ENCODE data around the gene CTSA. TPM values are rescaled to one million over a fixed set of nuclear protein-coding genes. Genes with fewer than 3 reads are reported as not detected.

Gene CTSA
- total RNA-seq, 1 donor from 2014 or later = 69.0 TPM

DNA sequence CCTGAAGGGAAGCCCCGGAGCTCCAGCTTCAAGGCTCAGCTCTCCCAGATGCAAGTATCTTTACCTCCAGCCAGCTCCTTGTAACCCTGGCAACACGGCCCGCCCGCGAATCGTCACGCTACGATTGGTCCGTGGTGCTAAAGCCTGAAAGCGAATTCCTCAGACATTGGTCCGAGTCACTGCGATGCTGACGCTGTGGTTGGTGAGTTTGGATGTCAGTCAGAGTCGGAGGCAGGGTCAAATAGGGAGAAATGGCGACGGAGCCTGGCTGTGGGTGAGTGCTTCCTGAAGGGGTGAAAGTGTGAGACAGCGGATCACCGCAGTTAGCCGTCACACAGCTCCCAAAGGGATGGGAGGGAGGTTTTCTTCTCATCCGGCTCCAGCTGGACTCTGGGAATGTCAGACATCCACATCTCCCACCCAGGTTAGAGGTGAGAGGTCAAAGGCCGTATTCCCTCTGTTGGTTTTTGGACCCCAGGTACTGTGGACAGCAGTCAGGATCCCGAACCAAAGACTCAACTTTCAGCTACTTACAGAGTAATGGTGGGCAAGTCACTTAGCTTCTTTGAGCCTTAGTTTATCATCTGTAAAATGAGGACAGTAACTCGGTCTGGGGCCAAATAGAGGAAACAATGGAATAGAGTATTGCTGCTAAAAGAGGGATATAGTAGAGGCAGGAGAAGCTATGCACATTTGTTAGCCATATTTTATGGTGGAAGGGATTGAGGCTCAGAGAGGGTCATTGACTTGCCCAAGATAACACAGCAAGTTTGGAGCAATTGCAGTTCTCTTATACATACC, 9.9 kb upstream of the CTSA start, which contains the start of gene ZSWIM1:
ZSWIM1 (plus strand) TSS at position 240 of the 801 bp plus-strand sequence. CDS start 1,366 bp downstream, outside the sequence.
- Histone ChIP-seq H3K4me3 (ENCODE audit: insufficient read depth, low read depth, low read length) (peak within 1 kb of the TSS; percentile 92), H3K79me2 (ENCODE audit: insufficient read depth, low read length) (peaks cover 31% of the 10 kb centered on the region), H3K9me3 (ENCODE audit: insufficient read depth, low read depth, low read length) (no peaks in the 10 kb centered on the region), H3K9ac (ENCODE audit: low read length) (peak within 1 kb of the TSS; percentile 89), H2AFZ (ENCODE audit: low read depth, low read length) (peak within 1 kb of the TSS; percentile 72), H3K27me3 (ENCODE audit: insufficient read depth, low read length) (no peaks in the 10 kb centered on the region), H3K36me3 (ENCODE audit: insufficient read depth, low read length) (peaks cover 12% of the 10 kb centered on the region), H3K4me1 (ENCODE audit: insufficient read depth, low read length) (peaks cover 10% of the 10 kb centered on the region), H3K4me2 (ENCODE audit: low read length) (peak within 1 kb of the TSS; percentile 89), H4K20me1 (ENCODE audit: insufficient read depth, low read length) (peaks cover 17% of the 10 kb centered on the region), H3K27ac (ENCODE audit: low read depth, low read length) (peak within 1 kb of the TSS; percentile 73)
- peaks cover 18% of the 10 kb centered on the region for H3K4me1 Mint-ChIP-seq (ENCODE audit: low read depth, unreplicated experiment)
- peak within 1 kb of the TSS; percentile 83 for H3K27ac Mint-ChIP-seq (ENCODE audit: unreplicated experiment)
- H3K36me3 Mint-ChIP-seq (ENCODE audit: low read depth, unreplicated experiment) = peaks cover 19% of the 10 kb centered on the region
- FAIRE-seq (peak; percentile 81), DNase-seq (ENCODE audit: low read depth) (peak; percentile 96)
- no peaks in the 10 kb centered on the region for H3K27me3 Mint-ChIP-seq (ENCODE audit: low read depth, unreplicated experiment)
- H3K4me3 Mint-ChIP-seq (ENCODE audit: unreplicated experiment) = peak within 1 kb of the TSS; percentile 91
- H3K9me3 Mint-ChIP-seq (ENCODE audit: unreplicated experiment) = no peaks in the 10 kb centered on the region
- no peak for TF ChIP-seq EZH2 (IDR thresholded peaks at IDR 0.05; ENCODE audit: insufficient read depth, low read length)
- TF ChIP-seq, protein P1, sequence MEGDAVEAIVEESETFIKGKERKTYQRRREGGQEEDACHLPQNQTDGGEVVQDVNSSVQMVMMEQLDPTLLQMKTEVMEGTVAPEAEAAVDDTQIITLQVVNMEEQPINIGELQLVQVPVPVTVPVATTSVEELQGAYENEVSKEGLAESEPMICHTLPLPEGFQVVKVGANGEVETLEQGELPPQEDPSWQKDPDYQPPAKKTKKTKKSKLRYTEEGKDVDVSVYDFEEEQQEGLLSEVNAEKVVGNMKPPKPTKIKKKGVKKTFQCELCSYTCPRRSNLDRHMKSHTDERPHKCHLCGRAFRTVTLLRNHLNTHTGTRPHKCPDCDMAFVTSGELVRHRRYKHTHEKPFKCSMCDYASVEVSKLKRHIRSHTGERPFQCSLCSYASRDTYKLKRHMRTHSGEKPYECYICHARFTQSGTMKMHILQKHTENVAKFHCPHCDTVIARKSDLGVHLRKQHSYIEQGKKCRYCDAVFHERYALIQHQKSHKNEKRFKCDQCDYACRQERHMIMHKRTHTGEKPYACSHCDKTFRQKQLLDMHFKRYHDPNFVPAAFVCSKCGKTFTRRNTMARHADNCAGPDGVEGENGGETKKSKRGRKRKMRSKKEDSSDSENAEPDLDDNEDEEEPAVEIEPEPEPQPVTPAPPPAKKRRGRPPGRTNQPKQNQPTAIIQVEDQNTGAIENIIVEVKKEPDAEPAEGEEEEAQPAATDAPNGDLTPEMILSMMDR (IDR thresholded peaks at IDR 0.05; ENCODE audit: insufficient read depth, low read depth, low read length) = no peak

- Histone ChIP-seq H3K27me3 (ENCODE audit: insufficient read depth, low read length) (no peaks in the 10 kb centered on the region), H3K4me1 (ENCODE audit: insufficient read depth, low read length) (peaks cover 10% of the 10 kb centered on the region), H3K27ac (ENCODE audit: low read depth, low read length) (no peak overlapping the region), H3K9ac (ENCODE audit: low read length) (no peak overlapping the region), H4K20me1 (ENCODE audit: insufficient read depth, low read length) (peaks cover 20% of the 10 kb centered on the region), H3K9me3 (ENCODE audit: insufficient read depth, low read depth, low read length) (no peaks in the 10 kb centered on the region), H3K79me2 (ENCODE audit: insufficient read depth, low read length) (peaks cover 31% of the 10 kb centered on the region), H3K4me2 (ENCODE audit: low read length) (no peak overlapping the region), H3K36me3 (ENCODE audit: insufficient read depth, low read length) (peaks cover 12% of the 10 kb centered on the region), H3K4me3 (ENCODE audit: insufficient read depth, low read depth, low read length) (no peak overlapping the region), H2AFZ (ENCODE audit: low read depth, low read length) (no peak overlapping the region)
- no peaks in the 10 kb centered on the region for H3K9me3 Mint-ChIP-seq (ENCODE audit: unreplicated experiment)
- peaks cover 18% of the 10 kb centered on the region for H3K4me1 Mint-ChIP-seq (ENCODE audit: low read depth, unreplicated experiment)
- no peak for FAIRE-seq
- H3K27me3 Mint-ChIP-seq (ENCODE audit: low read depth, unreplicated experiment) = no peaks in the 10 kb centered on the region
- TF ChIP-seq, protein P1 (IDR thresholded peaks at IDR 0.05; ENCODE audit: insufficient read depth, low read depth, low read length) = no peak
- no peak for TF ChIP-seq EZH2 (IDR thresholded peaks at IDR 0.05; ENCODE audit: insufficient read depth, low read length)
- H3K36me3 Mint-ChIP-seq (ENCODE audit: low read depth, unreplicated experiment) = peaks cover 20% of the 10 kb centered on the region
- no peak overlapping the region for H3K27ac Mint-ChIP-seq (ENCODE audit: unreplicated experiment)
- DNase-seq (ENCODE audit: low read depth) = no peak
- H3K4me3 Mint-ChIP-seq (ENCODE audit: unreplicated experiment) = peak overlapping the region; percentile 81
These were observed 8.6 kb upstream of the CTSA start for GRCh38 chr20:45882469-45883099.

Measured in astrocyte (in vitro differentiated cells and primary cell).